Mononuclear cell (primary cell): Measurements from ENCODE around the gene TLN1. TPM values are rescaled to one million over a fixed set of nuclear protein-coding genes. Genes with fewer than 3 reads are reported as not detected.

Experiments used
- H3K27me3 ChIP-seq: 2 replicates; pipeline ENCODE4 v1.6.0; 2011; ENCODE audit warnings: low read length, control low read depth; ENCODE audit not compliant: insufficient read depth
- H3K4me1 ChIP-seq: 2 replicates; pipeline ENCODE4 v1.5.1; 2011; ENCODE audit warnings: mild to moderate bottlenecking, low read length, control low read depth; ENCODE audit not compliant: insufficient read depth
- H3K4me3 ChIP-seq: 2 replicates; pipeline ENCODE4 v1.5.1; 2011; ENCODE audit warnings: mild to moderate bottlenecking, low read length, moderate library complexity
- H3K9me3 ChIP-seq: 2 replicates; pipeline ENCODE4 v1.5.1; 2011; ENCODE audit warnings: low read depth, mild to moderate bottlenecking, control low read depth, low read length
- total RNA-seq: library from RNA; depleted of rRNA; stranded (reverse); fragments of >200 nt; gene quantifications from one replicate; pipeline ENCODE4 v1.2.3, GENCODE V29; 2012

TLN1 gene
- total RNA-seq, 1 donor: 195 TPM

DNA sequence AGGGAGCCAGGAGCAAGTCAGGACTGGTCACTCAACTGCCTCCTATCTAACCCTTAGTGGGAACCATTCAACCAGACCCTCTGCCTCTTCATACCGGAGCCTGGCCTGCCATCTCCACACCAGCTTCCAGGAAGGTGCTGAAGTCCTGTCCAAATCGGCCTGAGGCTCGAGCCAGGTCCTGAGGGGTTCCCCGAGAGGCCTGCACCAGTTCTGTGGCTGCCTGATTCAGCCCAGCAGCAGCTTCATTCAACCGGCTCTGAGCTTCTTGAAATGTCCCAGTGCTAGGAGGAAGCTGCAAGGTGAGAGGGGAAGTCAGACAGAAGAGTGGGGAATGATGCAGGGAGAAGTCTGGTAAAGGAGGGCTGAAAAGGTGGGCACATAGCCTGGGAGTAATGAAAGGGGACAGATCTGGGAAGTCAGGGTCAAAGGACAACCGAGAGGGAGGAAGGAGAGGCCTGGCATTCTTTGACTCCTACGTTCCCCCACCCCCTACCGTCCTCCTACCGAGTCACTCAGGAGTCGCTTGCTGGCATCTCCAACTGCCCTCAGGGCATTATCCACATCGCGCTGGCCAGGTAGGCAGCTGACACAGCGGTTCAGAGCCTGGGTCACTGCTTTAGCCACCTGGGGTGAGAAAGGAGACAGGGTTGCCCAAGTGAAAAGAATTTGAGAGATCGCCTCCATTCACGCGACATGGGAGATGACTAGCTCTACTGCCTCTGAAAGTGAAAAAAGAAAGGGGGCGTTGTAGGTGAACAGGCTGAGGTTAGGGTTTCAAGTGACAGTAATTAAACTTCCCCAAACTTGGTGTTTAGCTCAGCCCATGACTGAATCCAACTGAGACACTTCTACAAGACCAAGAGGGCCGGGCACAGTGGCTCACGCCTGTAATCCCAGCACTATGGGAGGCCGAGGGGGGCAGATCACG, 20.2 kb downstream of the TLN1 start:
- Histone ChIP-seq H3K9me3 (no peaks in the 10 kb centered on the region), H3K4me3 (no peak overlapping the region), H3K4me1 (no peaks in the 10 kb centered on the region), H3K27me3 (no peaks in the 10 kb centered on the region)

DNA sequence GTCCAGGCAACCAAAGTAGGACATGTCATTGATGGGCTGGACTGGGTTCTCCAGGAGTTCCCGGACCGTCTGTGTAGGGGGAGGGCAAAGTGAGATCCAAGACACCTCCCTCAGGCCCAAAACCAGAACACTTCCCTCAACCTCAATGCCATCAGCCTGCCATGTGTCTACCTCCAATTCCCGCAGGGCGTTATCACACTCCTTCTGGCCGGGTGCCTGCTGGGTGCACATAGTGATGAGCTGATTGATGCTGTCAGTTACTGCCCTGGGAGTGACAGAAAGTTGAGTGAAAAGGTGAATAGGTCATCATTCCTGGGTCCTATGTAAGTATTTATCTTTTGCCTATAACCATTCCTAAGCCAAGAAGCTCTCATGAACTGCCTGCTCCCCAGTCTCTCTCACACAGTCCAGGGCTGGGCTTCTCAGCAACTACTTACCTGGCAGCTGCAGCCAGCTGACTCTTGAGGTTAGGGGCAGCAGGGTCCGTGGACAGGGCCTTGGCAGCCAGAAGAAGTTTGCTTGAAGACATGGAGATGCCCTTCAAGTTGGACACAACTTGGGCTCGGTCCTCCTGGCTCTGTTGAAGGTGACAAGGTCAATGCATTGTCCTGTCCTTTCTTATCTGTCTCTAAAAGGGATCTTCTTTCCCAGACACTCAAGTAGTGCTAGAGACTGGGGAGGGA, 21.0 kb downstream of the TLN1 start:
- no peaks in the 10 kb centered on the region for H3K4me1 ChIP-seq
- no peaks in the 10 kb centered on the region for H3K27me3 ChIP-seq
- no peaks in the 10 kb centered on the region for H3K9me3 ChIP-seq
- H3K4me3 ChIP-seq: no peak overlapping the region

- Histone ChIP-seq H3K27me3 (no peaks in the 10 kb centered on the region), H3K4me1 (no peaks in the 10 kb centered on the region), H3K4me3 (no peak overlapping the region), H3K9me3 (no peaks in the 10 kb centered on the region)
Observed at GRCh38 chr9:35708146-35708545, 23.8 kb downstream of the TLN1 start.

DNA sequence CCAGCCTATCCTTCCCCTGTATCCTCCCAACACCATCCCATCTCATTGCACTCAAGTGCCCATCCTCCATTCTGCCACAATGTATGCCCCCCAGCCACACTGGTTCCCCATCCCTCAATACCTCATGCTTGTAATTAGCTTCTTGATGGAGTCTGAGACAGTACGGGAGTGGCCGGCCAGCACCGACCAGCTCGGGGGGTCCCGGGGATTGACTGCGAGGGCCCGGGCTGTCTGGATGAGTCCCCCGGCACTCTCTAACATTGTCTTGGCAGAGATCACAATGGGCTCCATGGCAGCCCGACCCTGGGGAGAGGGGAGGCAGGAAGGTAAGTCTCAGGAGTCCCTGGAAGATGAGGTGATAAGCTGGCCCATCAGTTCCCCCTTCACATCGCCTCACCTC, 25.0 kb downstream of the TLN1 start:
- Histone ChIP-seq H3K4me3 (no peak overlapping the region), H3K4me1 (no peaks in the 10 kb centered on the region), H3K9me3 (no peaks in the 10 kb centered on the region), H3K27me3 (no peaks in the 10 kb centered on the region)

DNA sequence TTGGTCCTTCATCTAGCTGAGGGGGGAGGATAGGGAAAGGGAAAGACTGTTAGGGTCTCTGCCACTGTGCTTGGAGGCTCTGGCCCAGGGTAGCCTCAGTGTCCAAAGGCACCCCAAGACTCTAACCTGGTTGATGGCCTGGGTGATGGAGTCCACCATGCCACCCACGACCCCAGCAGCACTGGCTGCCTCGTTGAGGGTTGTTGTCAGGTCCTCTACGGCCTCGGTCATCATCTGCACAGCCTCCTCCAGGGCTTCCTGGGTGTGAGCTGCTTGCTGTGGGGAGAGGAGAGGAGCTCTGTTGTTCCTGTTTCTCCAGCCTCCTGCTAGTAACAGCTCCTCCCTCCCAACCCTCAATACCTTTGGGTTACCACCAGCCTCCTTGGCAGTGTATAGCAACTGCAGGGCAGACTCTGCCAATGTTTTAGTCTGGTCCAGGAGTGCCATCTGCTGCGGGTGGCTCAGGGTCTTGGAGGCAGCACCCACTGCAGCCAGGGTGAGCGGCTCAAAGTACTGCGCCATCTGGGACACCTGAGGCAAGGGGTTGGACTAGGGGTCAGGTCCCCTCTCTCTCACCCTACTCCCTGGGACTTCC, 26.1 kb downstream of the TLN1 start:
- no peak overlapping the region for H3K4me3 ChIP-seq
- H3K4me1 ChIP-seq: no peaks in the 10 kb centered on the region
- H3K9me3 ChIP-seq: no peaks in the 10 kb centered on the region
- no peaks in the 10 kb centered on the region for H3K27me3 ChIP-seq

GRCh38 chr9:35705372-35705771, 26.6 kb downstream of the TLN1 start:
- H3K4me3 ChIP-seq: no peak overlapping the region
- H3K27me3 ChIP-seq: no peaks in the 10 kb centered on the region
- H3K4me1 ChIP-seq: no peaks in the 10 kb centered on the region
- H3K9me3 ChIP-seq: no peaks in the 10 kb centered on the region

GRCh38 chr9:35703906-35704672, 27.9 kb downstream of the TLN1 start:
- Histone ChIP-seq H3K4me1 (no peaks in the 10 kb centered on the region), H3K9me3 (no peaks in the 10 kb centered on the region), H3K4me3 (no peak overlapping the region), H3K27me3 (no peaks in the 10 kb centered on the region)

DNA sequence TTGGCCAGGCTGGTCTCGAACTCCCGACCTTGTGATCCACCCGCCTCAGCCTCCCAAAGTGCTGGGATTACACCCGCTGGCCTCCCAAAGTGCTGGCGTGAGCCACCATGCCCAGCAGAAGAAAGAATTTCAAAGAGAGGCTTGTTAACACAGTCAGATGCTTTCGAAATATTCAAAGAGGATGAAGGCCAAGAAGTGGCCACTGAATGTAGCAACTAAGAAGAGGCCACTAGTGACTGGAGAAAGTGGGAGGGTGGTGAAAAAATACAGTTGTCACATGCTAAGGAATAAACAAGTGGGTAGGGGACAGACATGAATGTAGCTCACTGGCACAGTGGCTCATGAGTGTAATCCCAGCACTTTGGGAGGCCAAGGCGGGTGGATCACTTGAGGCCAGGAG, 29.3 kb downstream of the TLN1 start:
- H3K27me3 ChIP-seq: no peaks in the 10 kb centered on the region
- no peaks in the 10 kb centered on the region for H3K9me3 ChIP-seq
- no peaks in the 10 kb centered on the region for H3K4me1 ChIP-seq
- no peak overlapping the region for H3K4me3 ChIP-seq

DNA sequence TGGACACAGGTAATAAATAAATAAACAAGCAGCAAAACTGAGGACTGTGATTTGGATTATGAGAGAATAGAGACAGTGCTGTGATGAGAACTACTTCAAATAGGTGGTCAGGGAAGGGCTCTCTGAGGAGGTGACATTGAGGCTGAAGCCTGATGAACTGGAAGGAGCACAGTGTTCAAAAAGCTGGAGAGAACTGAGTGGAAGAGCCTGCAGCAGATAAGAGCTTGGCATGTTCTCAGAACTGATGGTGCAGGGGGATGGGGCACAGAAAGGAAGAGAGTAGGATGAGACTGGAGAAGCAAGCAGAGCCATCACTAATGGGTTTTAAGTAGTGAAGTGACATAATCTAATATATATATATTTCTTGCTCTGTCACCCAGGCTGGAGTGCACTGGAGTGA, 31.1 kb downstream of the TLN1 start:
- H3K27me3 ChIP-seq: no peaks in the 10 kb centered on the region
- peaks cover 4% of the 10 kb centered on the region for H3K4me1 ChIP-seq
- no peaks in the 10 kb centered on the region for H3K9me3 ChIP-seq
- H3K4me3 ChIP-seq: no peak overlapping the region

DNA sequence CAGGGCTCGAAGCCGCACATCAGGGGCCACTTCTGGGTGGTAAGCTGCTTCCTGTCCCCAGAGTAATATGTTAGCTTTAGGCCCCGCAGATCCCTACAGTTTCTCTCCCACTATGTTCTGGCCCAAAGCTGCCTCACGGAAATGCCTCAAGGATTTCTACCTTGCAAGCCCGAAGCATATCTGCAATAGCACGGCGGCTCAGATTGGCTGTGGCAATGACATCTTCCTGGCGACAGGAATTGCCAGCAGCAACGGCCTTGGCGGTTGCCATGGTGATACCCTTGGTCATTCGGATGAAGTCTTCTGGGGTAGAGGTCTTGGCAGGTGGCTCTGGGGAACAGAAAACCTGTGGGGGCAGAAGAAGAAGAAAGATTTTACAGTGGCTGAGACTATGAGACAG, 32.0 kb downstream of the TLN1 start:
- no peak overlapping the region for H3K4me3 ChIP-seq
- peaks cover 4% of the 10 kb centered on the region for H3K4me1 ChIP-seq
- no peaks in the 10 kb centered on the region for H3K9me3 ChIP-seq
- H3K27me3 ChIP-seq: no peaks in the 10 kb centered on the region

DNA sequence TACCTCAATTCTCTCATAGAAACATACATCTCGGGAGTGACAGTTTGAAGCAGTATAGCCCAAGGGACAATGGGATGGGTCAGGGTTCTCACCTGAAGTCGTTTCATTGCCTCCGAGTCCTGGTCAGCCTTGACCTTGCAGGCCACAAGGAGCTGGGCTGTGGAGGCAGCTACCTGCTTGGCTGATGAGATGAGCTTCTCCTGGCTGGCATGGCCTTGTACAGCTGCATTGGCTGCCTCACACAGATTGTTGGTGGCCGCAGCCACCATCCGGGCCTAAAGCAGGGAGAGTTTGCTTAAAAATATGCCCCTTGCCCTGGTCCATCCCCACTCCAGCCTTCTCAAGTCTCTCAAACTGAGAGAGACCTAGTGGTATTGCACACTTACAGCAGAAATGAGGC, 33.8 kb downstream of the TLN1 start:
- Histone ChIP-seq H3K4me1 (peaks cover 4% of the 10 kb centered on the region), H3K9me3 (no peaks in the 10 kb centered on the region), H3K4me3 (no peak overlapping the region), H3K27me3 (no peaks in the 10 kb centered on the region)

DNA sequence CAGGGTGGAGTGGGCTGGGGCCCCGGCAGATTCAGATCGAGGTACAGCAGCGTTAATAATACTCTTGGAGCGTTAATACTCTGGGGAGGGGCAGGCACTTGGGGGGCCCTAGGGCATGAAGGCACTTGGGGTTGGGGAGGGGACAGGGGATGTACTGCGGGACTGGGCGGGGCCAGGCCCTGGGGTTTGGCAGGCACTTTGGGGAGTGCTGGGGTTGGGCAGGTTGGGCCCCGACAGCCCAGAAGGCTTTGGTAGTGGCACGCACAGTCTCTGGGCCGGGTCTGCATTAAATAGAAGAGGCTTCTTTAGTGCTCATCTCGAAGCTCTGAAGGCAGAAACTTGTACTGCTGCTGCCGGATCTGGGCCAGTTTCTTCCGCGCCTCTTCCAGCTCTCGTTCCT, 34.5 kb downstream of the TLN1 start:
- Histone ChIP-seq H3K9me3 (no peaks in the 10 kb centered on the region), H3K4me3 (no peak overlapping the region), H3K4me1 (peaks cover 4% of the 10 kb centered on the region), H3K27me3 (no peaks in the 10 kb centered on the region)

GRCh38 chr9:35696520-35697215, 35.3 kb downstream of the TLN1 start:
- Histone ChIP-seq H3K27me3 (no peaks in the 10 kb centered on the region), H3K4me1 (peaks cover 5% of the 10 kb centered on the region), H3K4me3 (no peak overlapping the region), H3K9me3 (no peaks in the 10 kb centered on the region)

GRCh38 chr9:35695943-35696401, 36.0 kb downstream of the TLN1 start:
- Histone ChIP-seq H3K9me3 (no peaks in the 10 kb centered on the region), H3K4me1 (peaks cover 12% of the 10 kb centered on the region), H3K27me3 (no peaks in the 10 kb centered on the region), H3K4me3 (no peak overlapping the region)
